Measurements from ENCODE around the gene TTLL5. TPM values are rescaled to one million over a fixed set of nuclear protein-coding genes. Genes with fewer than 3 reads are reported as not detected.

TTLL5 gene
- total RNA-seq, 1 donor from 2014 or later = 39.6 TPM

GRCh38 chr14:75757644-75758402, 96.8 kb downstream of the TTLL5 start:
- DNase-seq (ENCODE audit: low read depth) = no peak
- TF ChIP-seq, protein P1, sequence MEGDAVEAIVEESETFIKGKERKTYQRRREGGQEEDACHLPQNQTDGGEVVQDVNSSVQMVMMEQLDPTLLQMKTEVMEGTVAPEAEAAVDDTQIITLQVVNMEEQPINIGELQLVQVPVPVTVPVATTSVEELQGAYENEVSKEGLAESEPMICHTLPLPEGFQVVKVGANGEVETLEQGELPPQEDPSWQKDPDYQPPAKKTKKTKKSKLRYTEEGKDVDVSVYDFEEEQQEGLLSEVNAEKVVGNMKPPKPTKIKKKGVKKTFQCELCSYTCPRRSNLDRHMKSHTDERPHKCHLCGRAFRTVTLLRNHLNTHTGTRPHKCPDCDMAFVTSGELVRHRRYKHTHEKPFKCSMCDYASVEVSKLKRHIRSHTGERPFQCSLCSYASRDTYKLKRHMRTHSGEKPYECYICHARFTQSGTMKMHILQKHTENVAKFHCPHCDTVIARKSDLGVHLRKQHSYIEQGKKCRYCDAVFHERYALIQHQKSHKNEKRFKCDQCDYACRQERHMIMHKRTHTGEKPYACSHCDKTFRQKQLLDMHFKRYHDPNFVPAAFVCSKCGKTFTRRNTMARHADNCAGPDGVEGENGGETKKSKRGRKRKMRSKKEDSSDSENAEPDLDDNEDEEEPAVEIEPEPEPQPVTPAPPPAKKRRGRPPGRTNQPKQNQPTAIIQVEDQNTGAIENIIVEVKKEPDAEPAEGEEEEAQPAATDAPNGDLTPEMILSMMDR (conservative IDR thresholded peaks at IDR 0.05; ENCODE audit: low read depth, low read length) = no peak
- no peak overlapping the region for H3K4me3 ChIP-seq (ENCODE audit: low read depth, low read length)

GRCh38 chr14:75764020-75764419, 103.0 kb downstream of the TTLL5 start:
- DNase-seq (ENCODE audit: low read depth) = no peak
- no peak overlapping the region for H3K4me3 ChIP-seq (ENCODE audit: low read depth, low read length)
- TF ChIP-seq, protein P1 (conservative IDR thresholded peaks at IDR 0.05; ENCODE audit: low read depth, low read length) = no peak

DNA sequence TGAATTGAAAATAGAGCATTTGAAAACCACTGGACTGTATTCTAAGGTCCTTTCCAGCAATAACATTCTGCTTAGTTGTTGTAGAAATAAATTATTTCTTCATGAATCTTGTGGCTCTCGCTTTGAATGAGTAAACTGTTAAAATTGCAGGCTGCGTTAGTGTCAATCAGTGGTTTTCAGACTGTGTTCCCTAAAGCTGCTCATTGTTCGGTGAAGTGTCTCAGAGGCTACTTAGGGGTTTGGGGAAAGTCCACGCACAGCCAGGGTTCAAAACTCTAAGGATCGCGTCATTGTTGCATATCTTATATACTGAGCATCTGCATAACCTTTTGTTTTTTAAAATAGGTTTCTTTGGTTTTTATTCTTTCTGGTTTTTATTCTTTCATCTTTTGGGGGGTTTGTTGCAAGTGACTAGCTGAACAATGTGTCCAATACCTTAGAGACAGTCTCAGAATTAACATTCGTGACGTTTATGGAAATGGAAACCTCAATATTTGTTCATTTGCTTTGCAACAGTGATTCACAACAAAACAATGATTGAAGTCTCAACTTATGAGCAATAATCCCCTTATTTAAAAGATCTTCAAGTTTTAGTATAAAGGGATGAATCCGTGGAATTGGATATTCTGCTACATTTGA, 108.1 kb downstream of the TTLL5 start:
- TF ChIP-seq, protein P1 (conservative IDR thresholded peaks at IDR 0.05; ENCODE audit: low read depth, low read length) = no peak
- DNase-seq (ENCODE audit: low read depth) = no peak
- no peak overlapping the region for H3K4me3 ChIP-seq (ENCODE audit: low read depth, low read length)

- TF ChIP-seq, protein P1 (conservative IDR thresholded peaks at IDR 0.05; ENCODE audit: low read depth, low read length) = no peak
- no peak overlapping the region for H3K4me3 ChIP-seq (ENCODE audit: low read depth, low read length)
- DNase-seq (ENCODE audit: low read depth) = no peak
These were observed 109.6 kb downstream of the TTLL5 start for GRCh38 chr14:75770635-75771034.

DNA sequence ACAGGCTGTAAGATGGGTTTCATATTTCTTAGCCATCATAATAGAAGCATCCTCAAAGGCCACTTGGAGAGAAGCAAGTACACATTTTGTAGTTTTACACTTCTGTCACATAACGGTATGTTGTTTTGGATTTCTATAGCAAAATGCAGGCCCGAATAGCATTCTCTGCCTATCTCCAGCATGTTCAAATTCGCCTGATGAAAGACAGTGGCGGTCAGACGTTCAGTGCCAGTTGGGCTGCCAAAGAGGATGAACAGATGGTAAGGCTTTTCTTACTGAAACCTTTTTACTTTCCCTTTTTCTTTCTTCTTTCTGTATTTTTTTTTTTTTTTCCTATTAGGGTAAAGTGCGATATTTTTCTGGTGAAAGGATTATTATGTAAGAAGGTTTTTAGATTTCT, 110.5 kb downstream of the TTLL5 start:
- H3K4me3 ChIP-seq (ENCODE audit: low read depth, low read length) = no peak overlapping the region
- DNase-seq (ENCODE audit: low read depth) = no peak
- TF ChIP-seq, protein P1 (conservative IDR thresholded peaks at IDR 0.05; ENCODE audit: low read depth, low read length) = no peak

- no peak for DNase-seq (ENCODE audit: low read depth)
- H3K4me3 ChIP-seq (ENCODE audit: low read depth, low read length) = no peak overlapping the region
- TF ChIP-seq, protein P1 (conservative IDR thresholded peaks at IDR 0.05; ENCODE audit: low read depth, low read length) = no peak
These were observed 112.0 kb downstream of the TTLL5 start for GRCh38 chr14:75773046-75773445.

All from epithelial cell of proximal tubule (primary cell).